Natural killer cell (primary cell): ENCODE data around the gene NKD1. TPM values are rescaled to one million over a fixed set of nuclear protein-coding genes. Genes with fewer than 3 reads are reported as not detected.

Source experiments
- ATAC-seq, 3 donors: fragments of 150-1000 bp in 2 of 3; fragments of 200-7000 bp in 1 of 3; cut with Tn5 transposase; 1 replicate in 1 of 3; 2 replicates in 2 of 3; pipeline ENCODE4 v1.10.0; 2021; ENCODE audit warnings: mild to moderate bottlenecking in 2 of 3, moderate library complexity in 2 of 3
- DNase-seq, 2 donors: peaks; one replicate each; pipeline versions ENCODE4 v3.0.0 to v3.0.0-alpha.2; 2013 to 2021; ENCODE audit warnings: mixed read lengths in 1 of 2
- H3K27ac ChIP-seq: one replicate; pipeline ENCODE4 v1.5.1; 2013; ENCODE audit warnings: mild to moderate bottlenecking, low read length
- H3K27me3 ChIP-seq: one replicate; pipeline ENCODE4 v1.6.1; 2013; ENCODE audit warnings: low read length; ENCODE audit not compliant: control insufficient read depth, insufficient read depth
- H3K36me3 ChIP-seq: one replicate; pipeline ENCODE4 v1.6.1; 2013; ENCODE audit warnings: low read length; ENCODE audit not compliant: control insufficient read depth, insufficient read depth
- H3K4me1 ChIP-seq: one replicate; pipeline ENCODE4 v1.6.1; 2013; ENCODE audit warnings: low read length; ENCODE audit not compliant: control insufficient read depth, insufficient read depth
- H3K4me3 ChIP-seq: one replicate; pipeline ENCODE4 v1.5.1; 2013; ENCODE audit warnings: low read length
- H3K9me3 ChIP-seq: one replicate; pipeline ENCODE4 v1.6.1; 2013; ENCODE audit warnings: low read length; ENCODE audit not compliant: control insufficient read depth, insufficient read depth
- H3K27ac Mint-ChIP-seq, 2 donors: one replicate each; pipeline ENCODE4 v1.8.0; 2022; ENCODE audit warnings: mild to moderate bottlenecking in 2 of 2, mixed read lengths in 2 of 2, moderate library complexity in 1 of 2
- H3K27me3 Mint-ChIP-seq, 2 donors: one replicate each; pipeline ENCODE4 v1.8.0; 2022; ENCODE audit warnings: low read depth in 2 of 2, mixed read lengths in 2 of 2
- H3K36me3 Mint-ChIP-seq: one replicate; pipeline ENCODE4 v1.8.0; 2022; ENCODE audit warnings: mixed read lengths
- H3K4me1 Mint-ChIP-seq, 2 donors: one replicate each; pipeline ENCODE4 v1.8.0; 2022; ENCODE audit warnings: mixed read lengths in 2 of 2
- H3K4me3 Mint-ChIP-seq: one replicate; pipeline ENCODE4 v1.8.0; 2022; ENCODE audit warnings: mild to moderate bottlenecking, moderate library complexity, mixed read lengths
- H3K9me3 Mint-ChIP-seq, 2 donors: one replicate each; pipeline ENCODE4 v1.8.0; 2022; ENCODE audit warnings: mixed read lengths in 2 of 2
- WGBS: methylation state at CpG from one replicate; pipeline ENCODE4 v1.1.7; 2013; ENCODE audit warnings: missing lambda C conversion rate; ENCODE audit not compliant: insufficient coverage; 5-methylcytosine and 5-hydroxymethylcytosine counted together
- intact Hi-C: fragments of 100-400 bp; cut with micrococcal nuclease; formaldehyde crosslinking; loops from one replicate; pipeline ENCODE4 v1.14.2; 2022
- total RNA-seq, 4 donors: library from RNA; stranded (reverse); fragments of 120-200 nt in 1 of 4; gene quantifications; one replicate each; pipeline versions ENCODE4 v1.2.3 to v1.2.4, GENCODE V29; 2013 to 2022
- TF ChIP-seq, protein P1 (sequence below): fragments of 200-600 bp; IDR thresholded peaks from one replicate; pipeline ENCODE4 v1.8.0; 2022; ENCODE audit warnings: antibody characterized with exemption

NKD1 gene
- total RNA-seq, 3 donors from 2014 or later (not counting 1 experiment from before 2014, with no cell fraction given) = 0.75 to 1.5 (median 1.0) TPM

DNA sequence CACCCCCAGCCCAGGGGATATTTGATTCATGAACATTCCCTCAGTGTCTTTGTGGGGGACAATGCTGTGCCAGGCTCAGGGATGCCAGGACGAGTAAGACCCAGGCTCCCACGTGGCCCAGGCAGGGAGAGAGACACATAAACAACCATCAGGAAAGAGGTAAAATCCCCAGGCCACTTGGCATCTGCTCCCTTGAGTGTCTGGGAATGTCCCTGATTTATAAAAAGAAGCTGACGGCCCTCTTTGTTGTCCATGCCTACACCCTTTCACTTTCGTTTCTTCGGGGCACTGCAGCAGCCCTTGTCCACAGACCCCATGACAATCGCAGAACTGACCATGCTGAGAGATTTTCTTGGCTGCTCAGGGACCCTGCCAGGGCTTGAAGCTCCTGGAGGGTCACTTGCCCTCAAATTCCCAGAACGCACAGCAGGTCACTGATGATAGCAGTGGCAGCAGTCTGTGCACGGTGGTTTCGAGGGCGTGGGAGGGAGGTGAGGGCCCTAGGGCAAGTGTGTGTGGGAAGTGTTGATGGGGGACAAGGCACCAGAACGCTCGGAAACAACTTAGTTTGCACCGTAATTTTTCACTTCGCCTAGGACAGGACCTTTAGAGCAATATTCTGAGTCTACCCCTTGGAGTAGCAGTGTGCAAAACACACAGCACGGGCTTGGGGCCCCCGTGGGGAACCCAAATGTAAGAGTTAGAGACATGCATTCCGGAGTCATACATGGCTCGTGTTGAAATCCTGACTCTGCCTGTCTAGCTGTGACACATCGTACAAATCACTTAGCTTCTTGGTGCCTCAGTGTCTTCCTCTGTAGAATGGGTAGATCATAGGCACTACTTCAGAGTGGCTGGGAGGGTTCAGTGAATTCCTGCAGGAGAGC lies 149.9 kb downstream of the NKD1 start:
- H3K36me3 Mint-ChIP-seq = no peaks in the 10 kb centered on the region
- TF ChIP-seq, protein P1, sequence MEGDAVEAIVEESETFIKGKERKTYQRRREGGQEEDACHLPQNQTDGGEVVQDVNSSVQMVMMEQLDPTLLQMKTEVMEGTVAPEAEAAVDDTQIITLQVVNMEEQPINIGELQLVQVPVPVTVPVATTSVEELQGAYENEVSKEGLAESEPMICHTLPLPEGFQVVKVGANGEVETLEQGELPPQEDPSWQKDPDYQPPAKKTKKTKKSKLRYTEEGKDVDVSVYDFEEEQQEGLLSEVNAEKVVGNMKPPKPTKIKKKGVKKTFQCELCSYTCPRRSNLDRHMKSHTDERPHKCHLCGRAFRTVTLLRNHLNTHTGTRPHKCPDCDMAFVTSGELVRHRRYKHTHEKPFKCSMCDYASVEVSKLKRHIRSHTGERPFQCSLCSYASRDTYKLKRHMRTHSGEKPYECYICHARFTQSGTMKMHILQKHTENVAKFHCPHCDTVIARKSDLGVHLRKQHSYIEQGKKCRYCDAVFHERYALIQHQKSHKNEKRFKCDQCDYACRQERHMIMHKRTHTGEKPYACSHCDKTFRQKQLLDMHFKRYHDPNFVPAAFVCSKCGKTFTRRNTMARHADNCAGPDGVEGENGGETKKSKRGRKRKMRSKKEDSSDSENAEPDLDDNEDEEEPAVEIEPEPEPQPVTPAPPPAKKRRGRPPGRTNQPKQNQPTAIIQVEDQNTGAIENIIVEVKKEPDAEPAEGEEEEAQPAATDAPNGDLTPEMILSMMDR = no peak
- Histone ChIP-seq H3K36me3 (no peaks in the 10 kb centered on the region), H3K4me3 (peak overlapping the region; percentile 41), H3K4me1 (peaks cover 66% of the 10 kb centered on the region), H3K27ac (peak overlapping the region; percentile 86), H3K9me3 (no peaks in the 10 kb centered on the region), H3K27me3 (no peaks in the 10 kb centered on the region)
- peak overlapping the region; percentile 86 to 95 for H3K27ac Mint-ChIP-seq
- H3K4me1 Mint-ChIP-seq = peaks cover 41 to 51% of the 10 kb centered on the region in 2 donors
- 20% methylated on average over 19 of the region's 19 CpGs for WGBS
- DNase-seq (peak; percentile 34 to 77), ATAC-seq (peak; percentile 64 to 75 (median 67))
- no peaks in the 10 kb centered on the region for H3K9me3 Mint-ChIP-seq
- peak overlapping the region; percentile 82 for H3K4me3 Mint-ChIP-seq
- intact Hi-C loops = loop anchor here (2.0 kb wide), 1 partner anchor 13 kb away; no protein-coding TSS in a partner anchor
- peaks cover 0 to 10% of the 10 kb centered on the region in 2 donors for H3K27me3 Mint-ChIP-seq

Other genes starting within 250 kb of the NKD1 start
- gene BRD7, start 179.4 kb upstream of the NKD1 start, total RNA-seq = 100 to 1,000 TPM in 1 of 3 donors, 10 to 100 TPM in 2; 89.2 to 118 (median 94.9) TPM
- 10 to 100 TPM; 33.0 to 53.9 (median 51.7) TPM for gene SNX20, start 132.9 kb downstream of the NKD1 start, total RNA-seq
- gene NOD2, start 145.2 kb downstream of the NKD1 start, total RNA-seq = 1 to 10 TPM; 2.8 to 8.6 (median 2.9) TPM
- 100 to 1,000 TPM; 227 to 246 (median 236) TPM for gene CYLD, start 193.7 kb downstream of the NKD1 start, total RNA-seq